HEK293 (cell line): ENCODE measurements around the gene TRMU.

ENCODE experiments used
- CTCF ChIA-PET: fragments of 350-600 bp; formaldehyde crosslinking; extraction: SDS; loops from one replicate; lab custom pipeline; 2021; ENCODE audit warnings: antibody characterized with exemption; lab: Yijun Ruan, JAX
- POLR2A ChIA-PET: fragments of 300-600 bp; formaldehyde crosslinking; extraction: SDS; loops from one replicate; lab custom pipeline; 2020; ENCODE audit warnings: antibody characterized with exemption, inconsistent platforms; lab: Yijun Ruan, JAX
- H3K27ac ChIP-seq: fragments of 200-500 bp; sonication (Bioruptor generic); 2 replicates; pipeline ENCODE4 v1.5.1; 2014; ENCODE audit warnings: low read depth, low read length, control low read depth, inconsistent platforms; ENCODE audit errors: extremely low read depth
- H3K36me3 ChIP-seq, 2 experiments: fragments of 200-500 bp in 1 of 2; sonication (Bioruptor generic) in 1 of 2; 1 replicate in 1 of 2; 2 replicates in 1 of 2; pipeline ENCODE4 v1.5.1; 2014 to 2017; ENCODE audit warnings: inconsistent platforms in 2 of 2, low read length in 2 of 2; ENCODE audit not compliant: control insufficient read depth in 2 of 2, insufficient read depth in 1 of 2
- H3K4me1 ChIP-seq: fragments of 200-500 bp; sonication (Bioruptor generic); 2 replicates; pipeline ENCODE4 v1.5.1; 2014; ENCODE audit warnings: mild to moderate bottlenecking, low read length, inconsistent platforms; ENCODE audit not compliant: control insufficient read depth, insufficient read depth
- H3K4me3 ChIP-seq: 2 replicates; pipeline ENCODE4 v1.5.1; 2011; ENCODE audit warnings: low read depth, mild to moderate bottlenecking, control low read depth, low read length, moderate library complexity
- H3K9me3 ChIP-seq: fragments of 200-500 bp; sonication (Bioruptor generic); 2 replicates; pipeline ENCODE4 v1.5.1; 2014; ENCODE audit warnings: low read depth, low read length, inconsistent platforms; ENCODE audit not compliant: control insufficient read depth, insufficient read depth
- EGR2 ChIP-seq: fragments of 450-650 bp; formaldehyde crosslinking; IDR thresholded peaks from 2 replicates; pipeline ENCODE4 v1.5.1; 2016; ENCODE audit warnings: low read depth, missing biosample characterization, missing genetic modification characterization
- PRDM1 ChIP-seq: fragments of 450-650 bp; formaldehyde crosslinking; IDR thresholded peaks from 2 replicates; pipeline ENCODE4; 2016; ENCODE audit warnings: missing biosample characterization, missing genetic modification characterization
- SCRT1 ChIP-seq: fragments of 450-650 bp; formaldehyde crosslinking; IDR thresholded peaks from 2 replicates; pipeline ENCODE4 v1.5.1; 2016; ENCODE audit warnings: missing biosample characterization, missing genetic modification characterization, borderline replicate concordance
- SP2 ChIP-seq: fragments of 450-650 bp; formaldehyde crosslinking; IDR thresholded peaks from 2 replicates; pipeline ENCODE4 v1.5.1; 2016; ENCODE audit warnings: missing biosample characterization, missing genetic modification characterization
- YY1 ChIP-seq: fragments of 450-650 bp; formaldehyde crosslinking; IDR thresholded peaks from 2 replicates; pipeline ENCODE4 v1.5.1; 2018; ENCODE audit warnings: missing biosample characterization, missing genetic modification characterization
- ZBTB17 ChIP-seq: fragments of 450-650 bp; formaldehyde crosslinking; IDR thresholded peaks from 2 replicates; pipeline ENCODE4 v1.5.1; 2016; ENCODE audit warnings: missing biosample characterization, missing genetic modification characterization
- ZFHX2 ChIP-seq: fragments of 450-650 bp; formaldehyde crosslinking; conservative IDR thresholded peaks from 2 replicates; pipeline ENCODE4 v1.5.1; 2016; ENCODE audit warnings: missing biosample characterization, missing genetic modification characterization
- ZIC2 ChIP-seq: fragments of 450-650 bp; formaldehyde crosslinking; IDR thresholded peaks from 2 replicates; pipeline ENCODE4 v1.5.1; 2016; ENCODE audit warnings: missing biosample characterization, missing genetic modification characterization
- ZNF112 ChIP-seq: fragments of 450-650 bp; formaldehyde crosslinking; IDR thresholded peaks from 2 replicates; pipeline ENCODE4 v1.5.0; 2017; ENCODE audit warnings: missing biosample characterization, missing genetic modification characterization
- ZNF19 ChIP-seq: fragments of 450-650 bp; formaldehyde crosslinking; IDR thresholded peaks from 2 replicates; pipeline ENCODE4; 2016; ENCODE audit warnings: missing biosample characterization, missing genetic modification characterization, low read depth
- ZNF335 ChIP-seq: fragments of 450-650 bp; formaldehyde crosslinking; conservative IDR thresholded peaks from 2 replicates; pipeline ENCODE4 v1.5.1; 2016; ENCODE audit warnings: missing biosample characterization, missing genetic modification characterization
- ZNF416 ChIP-seq: fragments of 450-650 bp; formaldehyde crosslinking; IDR thresholded peaks from 2 replicates; pipeline ENCODE4 v1.5.1; 2016; ENCODE audit warnings: missing biosample characterization, missing genetic modification characterization
- ZNF664 ChIP-seq: fragments of 450-650 bp; formaldehyde crosslinking; IDR thresholded peaks from 2 replicates; pipeline ENCODE4 v1.5.1; 2016; ENCODE audit warnings: missing biosample characterization, missing genetic modification characterization
- ZNF701 ChIP-seq: fragments of 450-650 bp; formaldehyde crosslinking; IDR thresholded peaks from 2 replicates; pipeline ENCODE4 v1.5.1; 2016; ENCODE audit warnings: missing biosample characterization, missing genetic modification characterization
- ZNF837 ChIP-seq: fragments of 450-650 bp; formaldehyde crosslinking; IDR thresholded peaks from 2 replicates; pipeline ENCODE4 v1.5.1; 2016; ENCODE audit warnings: missing biosample characterization, missing genetic modification characterization
- ZSCAN23 ChIP-seq: fragments of 450-650 bp; formaldehyde crosslinking; IDR thresholded peaks from 2 replicates; pipeline ENCODE4 v1.5.1; 2016; ENCODE audit warnings: missing biosample characterization, missing genetic modification characterization

TRMU gene

GRCh38 chr22:46329616-46330015 is 5.9 kb upstream of the TRMU start:
- POLR2A ChIA-PET, result no interaction called here
- Histone ChIP-seq H3K27ac (no peak overlapping the region), H3K36me3 (peaks cover 64 to 91% of the 10 kb centered on the region in 2 experiments)
- no peak for TF ChIP-seq ZNF416 (tag by site-specific recombination)
- no peak for TF ChIP-seq ZNF112 (tag by site-specific recombination)
- TF ChIP-seq, all 188 proteins: peak for 0
- H3K9me3 ChIP-seq, result no peaks in the 10 kb centered on the region
- no peaks in the 10 kb centered on the region for H3K4me1 ChIP-seq
- CTCF ChIA-PET, result interaction anchor here (1.6 kb wide), 1 partner anchor 212 kb away, joined by 5 read pairs; no protein-coding TSS in a partner anchor
- no peak overlapping the region for H3K4me3 ChIP-seq

- ChIA-PET CTCF (interaction anchor here (0.7 to 1.6 kb wide), 3 partner anchors 8 to 211 kb away, joined by 3 to 5 read pairs (median 3); no protein-coding TSS in a partner anchor), POLR2A (no interaction called here)
- no peak overlapping the region for H3K27ac ChIP-seq
- peaks cover 56 to 83% of the 10 kb centered on the region in 2 experiments for H3K36me3 ChIP-seq
- TF ChIP-seq ZNF701 (tag by site-specific recombination), result no peak
- H3K4me1 ChIP-seq, result no peaks in the 10 kb centered on the region
- H3K4me3 ChIP-seq, result no peak overlapping the region
- no peaks in the 10 kb centered on the region for H3K9me3 ChIP-seq
Observed at GRCh38 chr22:46330426-46330825, 5.1 kb upstream of the TRMU start.

DNA sequence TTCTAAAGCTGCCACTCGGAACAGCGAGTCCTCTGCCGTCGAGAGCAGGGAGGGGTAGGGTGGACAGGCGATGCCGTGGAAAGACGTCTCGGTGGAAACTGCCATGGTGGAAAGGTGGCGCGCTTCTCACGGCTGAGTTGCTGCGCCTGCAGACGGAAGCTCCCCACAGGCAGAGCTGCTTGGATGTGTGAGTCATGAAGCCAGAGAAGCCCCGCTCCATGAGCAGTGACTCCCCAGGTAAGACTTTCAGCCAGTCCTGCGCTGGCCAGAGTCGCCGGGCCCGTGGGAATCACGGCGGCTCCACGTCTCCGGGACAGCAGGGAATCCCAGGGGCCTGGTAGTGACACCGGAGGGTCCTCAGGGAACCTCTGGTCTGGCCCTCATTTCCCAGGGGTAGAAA is 4.0 kb upstream of the TRMU start:
- POLR2A ChIA-PET, result no interaction called here
- Histone ChIP-seq H3K36me3 (peaks cover 47 to 72% of the 10 kb centered on the region in 2 experiments), H3K9me3 (no peaks in the 10 kb centered on the region), H3K4me3 (no peak overlapping the region), H3K4me1 (no peaks in the 10 kb centered on the region; the same call in 1 of the 2 replicates), H3K27ac (no peak overlapping the region)
- TF ChIP-seq ZIC2 (no peak), SCRT1 (tag by site-specific recombination) (no peak), ZNF19 (no peak), SP2 (tag by site-specific recombination) (no peak)
- CTCF ChIA-PET, result interaction anchor here (0.6 kb wide), 1 partner anchor 109 kb away, joined by 3 read pairs; no protein-coding TSS in a partner anchor

GRCh38 chr22:46336119-46337078 is 885 bp downstream of the TRMU start:
- POLR2A ChIA-PET, result interaction anchor here (0.5 to 2.2 kb wide), 13 partner anchors 11 to 221 kb away, joined by 3 to 17 read pairs (median 3); partner anchors contain the start of genes GTSE1 and TTC38
- Histone ChIP-seq H3K4me3 (peak overlapping the region; percentile 96), H3K36me3 (peaks cover 38 to 69% of the 10 kb centered on the region in 2 experiments), H3K9me3 (no peaks in the 10 kb centered on the region), H3K27ac (peak overlapping the region; percentile 92), H3K4me1 (peaks cover 5% of the 10 kb centered on the region)
- CTCF ChIA-PET, result interaction anchor here (0.6 to 1.6 kb wide), 6 partner anchors 9 to 342 kb away, joined by 3 to 4 read pairs (median 3); no protein-coding TSS in a partner anchor
- no peak for TF ChIP-seq ZNF837 (tag by site-specific recombination)
- TF ChIP-seq EGR2 (tag by site-specific recombination), result peak; percentile 39; the same call in 1 of the 2 replicates
- TF ChIP-seq ZIC2, result 0 out of 2 replicates have a peak, but pooled peaks have one; percentile 23
- peak; percentile 24; the same call in 1 of the 2 replicates for TF ChIP-seq YY1 (tag by site-specific recombination)
- TF ChIP-seq ZNF664 (tag by site-specific recombination), result peak; percentile 58; the same call in 1 of the 2 replicates
- peak; percentile 38; the same call in 1 of the 2 replicates for TF ChIP-seq ZBTB17
- TF ChIP-seq ZSCAN23 (tag by site-specific recombination), result no peak
- TF ChIP-seq ZFHX2 (tag by site-specific recombination), result peak; percentile 45
- peak; percentile 22 for TF ChIP-seq ZNF335
- TF ChIP-seq PRDM1 (tag by site-specific recombination), result peak; percentile 35; the same call in 1 of the 2 replicates
